ENCODE results near the gene SMIM21.

SMIM21 gene

GRCh38 chr18:75377258-75377657 is 50.2 kb downstream of the SMIM21 start:
- no peak for DNase-seq (ENCODE audit: low read depth in 3 of 3)

GRCh38 chr18:75376004-75376403 is 51.5 kb downstream of the SMIM21 start:
- no peak for DNase-seq (ENCODE audit: low read depth in 3 of 3)

- DNase-seq (ENCODE audit: low read depth in 3 of 3), result no peak
These were observed 52.2 kb downstream of the SMIM21 start for GRCh38 chr18:75375341-75375740.

- no peak for DNase-seq (ENCODE audit: low read depth in 3 of 3)
These were observed 53.0 kb downstream of the SMIM21 start for GRCh38 chr18:75374466-75374865.

GRCh38 chr18:75369026-75369721 is 58.3 kb downstream of the SMIM21 start:
- DNase-seq (ENCODE audit: low read depth in 3 of 3), result no peak

GRCh38 chr18:75365837-75366236 is 61.7 kb downstream of the SMIM21 start:
- DNase-seq (ENCODE audit: low read depth in 3 of 3), result no peak

GRCh38 chr18:75365254-75365629 is 62.3 kb downstream of the SMIM21 start:
- DNase-seq (ENCODE audit: low read depth in 3 of 3), result no peak

GRCh38 chr18:75364512-75365253 is 62.8 kb downstream of the SMIM21 start:
- DNase-seq (ENCODE audit: low read depth in 3 of 3), result no peak

GRCh38 chr18:75363446-75364225 is 63.9 kb downstream of the SMIM21 start:
- DNase-seq (ENCODE audit: low read depth in 3 of 3), result no peak

GRCh38 chr18:75362435-75362834 is 65.1 kb downstream of the SMIM21 start:
- no peak for DNase-seq (ENCODE audit: low read depth in 3 of 3)

- no peak for DNase-seq (ENCODE audit: low read depth in 3 of 3)
These were observed 66.6 kb downstream of the SMIM21 start for GRCh38 chr18:75360941-75361340.

- no peak for DNase-seq (ENCODE audit: low read depth in 3 of 3)
These were observed 67.3 kb downstream of the SMIM21 start for GRCh38 chr18:75360215-75360614.
